Measurements from ENCODE around the gene MCM3AP. TPM values are rescaled to one million over a fixed set of nuclear protein-coding genes. Genes with fewer than 3 reads are reported as not detected.
"Not testable (repeated sequence)": the region's sequence is repeated elsewhere in the genome, so short reads cannot be mapped to it uniquely, and the experiment has no call there.

Gene MCM3AP
- total RNA-seq, 1 donor, result 64.8 TPM

DNA sequence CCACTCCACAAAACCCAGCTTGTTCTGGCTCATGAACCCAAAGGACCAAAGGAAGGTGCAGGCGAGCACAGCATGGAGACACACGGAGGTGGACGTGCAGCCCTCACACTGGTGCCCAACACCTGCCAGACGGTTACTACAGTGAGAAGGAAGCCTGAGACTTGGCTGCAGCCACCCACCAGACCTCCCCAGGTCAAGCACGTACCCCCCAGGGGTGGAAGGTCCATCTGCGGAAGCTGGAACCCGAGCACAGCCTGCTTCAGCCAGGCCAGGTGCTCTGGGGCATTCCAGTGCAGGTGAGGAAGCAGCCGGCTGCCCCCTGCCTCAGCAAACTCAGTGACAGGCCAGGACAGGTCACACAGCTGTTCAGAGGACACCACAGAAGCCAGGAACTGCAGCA is 40.8 kb downstream of the MCM3AP start:
- H4K20me1 ChIP-seq (ENCODE audit: insufficient read depth, low read length), result peaks cover 1% of the 10 kb centered on the region
- H3K4me2 ChIP-seq (ENCODE audit: insufficient read depth, low read length), result no peak overlapping the region
- peaks cover 90% of the 10 kb centered on the region for H3K36me3 ChIP-seq (ENCODE audit: insufficient read depth, low read length)
- TF ChIP-seq, protein P1, sequence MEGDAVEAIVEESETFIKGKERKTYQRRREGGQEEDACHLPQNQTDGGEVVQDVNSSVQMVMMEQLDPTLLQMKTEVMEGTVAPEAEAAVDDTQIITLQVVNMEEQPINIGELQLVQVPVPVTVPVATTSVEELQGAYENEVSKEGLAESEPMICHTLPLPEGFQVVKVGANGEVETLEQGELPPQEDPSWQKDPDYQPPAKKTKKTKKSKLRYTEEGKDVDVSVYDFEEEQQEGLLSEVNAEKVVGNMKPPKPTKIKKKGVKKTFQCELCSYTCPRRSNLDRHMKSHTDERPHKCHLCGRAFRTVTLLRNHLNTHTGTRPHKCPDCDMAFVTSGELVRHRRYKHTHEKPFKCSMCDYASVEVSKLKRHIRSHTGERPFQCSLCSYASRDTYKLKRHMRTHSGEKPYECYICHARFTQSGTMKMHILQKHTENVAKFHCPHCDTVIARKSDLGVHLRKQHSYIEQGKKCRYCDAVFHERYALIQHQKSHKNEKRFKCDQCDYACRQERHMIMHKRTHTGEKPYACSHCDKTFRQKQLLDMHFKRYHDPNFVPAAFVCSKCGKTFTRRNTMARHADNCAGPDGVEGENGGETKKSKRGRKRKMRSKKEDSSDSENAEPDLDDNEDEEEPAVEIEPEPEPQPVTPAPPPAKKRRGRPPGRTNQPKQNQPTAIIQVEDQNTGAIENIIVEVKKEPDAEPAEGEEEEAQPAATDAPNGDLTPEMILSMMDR (IDR thresholded peaks at IDR 0.05; ENCODE audit: extremely low read depth, low read depth, low read length), result no peak
- no peak overlapping the region for H3K27ac ChIP-seq (ENCODE audit: low read depth, low read length)
- H3K79me2 ChIP-seq (ENCODE audit: insufficient read depth, low read length), result no peaks in the 10 kb centered on the region
- no peak overlapping the region for H3K4me3 ChIP-seq (ENCODE audit: insufficient read depth, low read length)
- no peaks in the 10 kb centered on the region for H3K27me3 ChIP-seq (ENCODE audit: insufficient read depth, low read length)
- DNase-seq (ENCODE audit: insufficient read length, low spot score, missing footprints), result no peak
- no peak overlapping the region for H2AFZ ChIP-seq (ENCODE audit: low read length)
- no peaks in the 10 kb centered on the region for H3K9me3 ChIP-seq (ENCODE audit: low read depth, low read length)
- no peaks in the 10 kb centered on the region for H3K4me1 ChIP-seq (ENCODE audit: insufficient read depth, low read length)

DNA sequence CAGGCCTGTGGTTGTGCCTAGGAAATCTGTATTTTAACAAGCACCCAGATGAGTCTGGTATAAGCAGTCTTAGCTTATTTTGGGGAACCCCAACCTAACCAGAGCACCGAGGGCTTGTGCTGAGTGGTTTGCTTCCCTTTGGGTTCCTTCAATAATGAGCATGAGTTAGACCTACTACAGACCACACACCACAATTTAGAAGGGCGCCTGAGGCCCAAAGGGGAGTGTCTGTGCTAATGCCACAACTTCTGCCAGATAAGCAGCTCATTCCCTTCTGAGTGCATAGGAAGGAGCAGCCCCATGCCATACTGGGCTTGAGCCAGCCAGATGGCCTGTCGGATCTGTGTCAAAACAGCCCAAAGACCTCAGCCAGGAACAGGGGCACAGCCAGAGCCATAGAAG is 41.5 kb downstream of the MCM3AP start:
- H3K4me1 ChIP-seq (ENCODE audit: insufficient read depth, low read length), result no peaks in the 10 kb centered on the region
- no peaks in the 10 kb centered on the region for H3K9me3 ChIP-seq (ENCODE audit: low read depth, low read length)
- TF ChIP-seq, protein P1 (IDR thresholded peaks at IDR 0.05; ENCODE audit: extremely low read depth, low read depth, low read length), result no peak
- no peak overlapping the region for H3K4me2 ChIP-seq (ENCODE audit: insufficient read depth, low read length)
- no peak overlapping the region for H3K27ac ChIP-seq (ENCODE audit: low read depth, low read length)
- no peaks in the 10 kb centered on the region for H3K27me3 ChIP-seq (ENCODE audit: insufficient read depth, low read length)
- DNase-seq (ENCODE audit: insufficient read length, low spot score, missing footprints), result peak; percentile 11
- H4K20me1 ChIP-seq (ENCODE audit: insufficient read depth, low read length), result no peaks in the 10 kb centered on the region
- H3K4me3 ChIP-seq (ENCODE audit: insufficient read depth, low read length), result no peak overlapping the region
- H2AFZ ChIP-seq (ENCODE audit: low read length), result no peak overlapping the region
- no peaks in the 10 kb centered on the region for H3K79me2 ChIP-seq (ENCODE audit: insufficient read depth, low read length)
- H3K36me3 ChIP-seq (ENCODE audit: insufficient read depth, low read length), result peaks cover 90% of the 10 kb centered on the region

DNA sequence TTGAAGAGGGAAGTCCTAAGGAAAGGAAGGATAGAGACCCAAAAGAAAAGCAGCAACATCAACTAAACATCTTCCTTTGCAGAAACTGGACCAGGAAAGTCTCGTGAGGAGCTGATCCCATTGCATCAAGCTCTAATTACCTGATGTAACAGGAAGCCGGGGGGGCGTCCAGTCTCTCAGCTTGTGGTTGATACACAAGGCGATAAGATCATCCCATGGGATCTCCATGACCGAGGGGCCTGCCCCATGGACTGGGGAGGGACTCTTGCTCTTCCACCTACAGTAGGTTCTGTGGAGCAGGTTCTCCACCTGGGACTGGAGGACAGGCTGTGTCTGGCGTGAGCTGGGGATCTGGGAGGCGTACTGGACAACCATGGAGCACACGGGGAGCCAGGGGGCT is 42.1 kb downstream of the MCM3AP start:
- H3K9me3 ChIP-seq (ENCODE audit: low read depth, low read length), result no peaks in the 10 kb centered on the region
- H2AFZ ChIP-seq (ENCODE audit: low read length), result no peak overlapping the region
- TF ChIP-seq, protein P1 (IDR thresholded peaks at IDR 0.05; ENCODE audit: extremely low read depth, low read depth, low read length), result no peak
- no peak overlapping the region for H3K4me2 ChIP-seq (ENCODE audit: insufficient read depth, low read length)
- H3K4me3 ChIP-seq (ENCODE audit: insufficient read depth, low read length), result no peak overlapping the region
- no peak overlapping the region for H3K27ac ChIP-seq (ENCODE audit: low read depth, low read length)
- peak; percentile 25 for DNase-seq (ENCODE audit: insufficient read length, low spot score, missing footprints)
- no peaks in the 10 kb centered on the region for H3K79me2 ChIP-seq (ENCODE audit: insufficient read depth, low read length)
- H3K36me3 ChIP-seq (ENCODE audit: insufficient read depth, low read length), result peaks cover 94% of the 10 kb centered on the region
- no peaks in the 10 kb centered on the region for H3K27me3 ChIP-seq (ENCODE audit: insufficient read depth, low read length)
- H3K4me1 ChIP-seq (ENCODE audit: insufficient read depth, low read length), result no peaks in the 10 kb centered on the region
- H4K20me1 ChIP-seq (ENCODE audit: insufficient read depth, low read length), result no peaks in the 10 kb centered on the region

DNA sequence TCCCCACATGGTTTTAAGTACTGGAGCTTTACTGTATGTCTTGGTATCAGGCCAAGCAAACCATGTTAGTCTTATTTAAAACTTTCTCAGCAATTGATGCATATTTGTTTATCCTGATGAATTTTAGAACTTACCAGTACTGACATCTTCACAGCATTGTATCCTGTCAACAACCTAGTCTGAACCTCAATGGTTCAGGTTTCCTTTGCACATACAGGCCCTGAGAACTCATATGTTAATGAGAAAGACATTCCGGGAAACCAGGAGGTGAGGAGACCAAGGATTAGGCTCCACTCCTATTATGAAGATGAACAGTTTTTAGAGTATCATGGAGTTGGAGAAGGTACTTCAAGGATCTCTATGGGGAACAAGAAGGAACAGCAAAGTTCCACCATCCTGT is 43.8 kb downstream of the MCM3AP start:
- not testable (repeated sequence) for H4K20me1 ChIP-seq (ENCODE audit: insufficient read depth, low read length); H3K27me3 ChIP-seq (ENCODE audit: insufficient read depth, low read length); H3K4me3 ChIP-seq (ENCODE audit: insufficient read depth, low read length); H3K9me3 ChIP-seq (ENCODE audit: low read depth, low read length); DNase-seq (ENCODE audit: insufficient read length, low spot score, missing footprints); H3K27ac ChIP-seq (ENCODE audit: low read depth, low read length); H3K79me2 ChIP-seq (ENCODE audit: insufficient read depth, low read length); H3K4me1 ChIP-seq (ENCODE audit: insufficient read depth, low read length); H3K4me2 ChIP-seq (ENCODE audit: insufficient read depth, low read length); H2AFZ ChIP-seq (ENCODE audit: low read length)
- peaks cover 88% of the 10 kb centered on the region for H3K36me3 ChIP-seq (ENCODE audit: insufficient read depth, low read length)
